Cerebellar nuclear complex (tissue), 1 donor: Measurements from ENCODE around the gene AFG3L2.

Source experiments
- DNase-seq, 2 experiments: peaks; one replicate each; lab custom pipeline; 2025; lab: John Stamatoyannopoulos, UW

The AFG3L2 gene

DNA sequence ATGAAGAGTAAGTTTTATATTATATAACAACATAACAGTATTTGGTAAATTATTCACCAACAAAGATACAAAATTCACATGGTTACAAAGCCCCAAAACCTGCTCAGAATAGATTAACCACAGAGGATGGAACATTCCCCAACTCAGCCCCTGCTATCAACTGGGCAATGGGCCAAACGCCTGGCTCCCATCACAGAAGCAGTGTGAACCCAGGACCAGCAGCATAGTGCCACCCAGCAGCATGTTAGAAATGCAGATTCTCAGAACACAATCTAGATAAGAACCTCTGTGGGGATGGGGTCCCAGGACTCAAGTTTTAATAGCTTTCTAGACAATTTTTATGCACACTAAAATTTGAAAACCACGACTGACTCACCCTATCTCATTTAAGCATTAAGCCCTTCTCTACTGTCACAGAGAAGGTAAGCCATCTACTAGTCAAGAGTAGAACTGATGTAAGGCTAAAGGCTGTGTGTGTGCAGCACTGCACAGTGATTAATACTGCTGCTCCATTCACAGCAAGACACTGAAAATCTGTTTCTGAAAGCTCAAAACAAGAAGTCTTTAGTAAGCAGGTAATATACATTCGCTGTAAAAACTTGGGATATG, 15.2 kb downstream of the AFG3L2 start:
- no peak for DNase-seq

DNA sequence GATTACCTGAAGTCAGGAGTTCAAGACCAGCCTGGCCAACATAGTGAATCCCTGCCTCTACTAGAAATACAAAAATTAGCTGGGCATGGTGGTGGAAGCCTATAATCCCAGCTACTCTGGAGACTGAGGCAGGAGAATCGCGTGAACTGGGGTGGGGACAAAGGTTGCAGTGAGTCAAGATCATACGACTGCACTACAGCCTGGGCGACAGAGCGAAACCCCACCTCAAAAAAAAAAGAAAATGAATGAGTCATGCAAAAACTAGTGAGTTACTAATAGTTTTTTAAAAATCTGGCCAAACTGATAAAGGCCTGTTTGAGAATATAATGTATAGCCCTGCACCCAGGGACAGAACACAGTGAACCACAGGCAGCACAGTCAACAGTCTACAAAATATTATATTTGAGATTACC, 17.5 kb downstream of the AFG3L2 start:
- no peak for DNase-seq

GRCh38 chr18:12352188-12352587, 24.8 kb downstream of the AFG3L2 start:
- DNase-seq, result no peak

- no peak for DNase-seq
Observed at GRCh38 chr18:12347895-12348294, 29.1 kb downstream of the AFG3L2 start.

- no peak for DNase-seq
Observed at GRCh38 chr18:12346240-12346565, 30.8 kb downstream of the AFG3L2 start.

GRCh38 chr18:12345491-12346239, 31.4 kb downstream of the AFG3L2 start:
- DNase-seq, result no peak

- no peak for DNase-seq
Observed at GRCh38 chr18:12342661-12343060, 34.4 kb downstream of the AFG3L2 start.

DNA sequence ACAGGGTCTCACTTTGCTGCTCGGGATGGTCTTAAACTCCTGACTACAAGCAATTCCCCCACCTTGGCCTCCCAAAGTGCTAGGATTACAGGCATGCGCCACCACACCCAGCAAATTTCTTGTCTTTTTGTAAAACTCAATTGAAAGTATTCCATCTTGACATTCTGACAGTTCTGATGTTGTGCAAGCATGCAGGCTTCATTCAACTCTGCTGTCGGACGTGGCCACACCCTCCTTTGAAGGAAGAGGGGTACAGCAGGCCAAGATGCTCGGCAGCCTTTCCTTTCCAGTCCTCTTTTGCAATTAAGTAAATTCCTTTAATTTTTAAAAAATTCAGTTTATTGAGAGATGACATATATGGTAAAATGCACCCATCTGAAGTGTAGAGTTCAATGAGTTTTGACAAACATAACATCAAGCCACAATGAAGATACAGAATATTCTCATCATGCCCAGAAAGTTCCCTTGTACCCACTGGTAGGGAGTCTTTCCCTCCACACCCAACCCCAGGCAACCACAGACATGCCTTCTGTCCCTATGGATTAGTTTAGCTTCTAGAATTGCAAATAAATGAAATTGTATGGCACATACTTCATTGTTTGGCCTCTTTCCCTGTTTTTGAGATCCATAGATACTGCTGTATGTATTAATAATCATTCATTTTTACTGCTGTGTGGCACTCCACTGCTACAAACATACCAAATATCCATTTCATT, 35.9 kb downstream of the AFG3L2 start:
- DNase-seq, result no peak

GRCh38 chr18:12338382-12338781, 38.6 kb downstream of the AFG3L2 start:
- no peak for DNase-seq

DNA sequence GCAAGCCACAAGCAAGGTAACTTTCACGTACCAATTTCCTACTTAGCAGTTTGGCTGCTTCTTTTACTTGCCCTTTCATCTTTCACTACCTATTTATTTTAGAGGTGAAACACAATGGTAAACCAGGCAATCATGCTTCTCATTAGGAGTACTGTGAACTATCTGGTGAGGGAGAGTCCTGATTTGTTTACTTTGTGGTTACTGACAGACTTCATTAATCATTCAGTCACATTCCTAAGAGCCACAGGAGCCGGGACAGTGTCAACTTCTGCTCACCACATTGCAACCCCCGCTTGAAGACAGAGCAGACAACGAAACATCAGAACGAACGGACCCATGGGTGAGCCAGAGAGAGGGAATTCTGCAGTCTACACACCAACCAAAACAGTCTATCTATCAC, 40.1 kb downstream of the AFG3L2 start:
- no peak for DNase-seq

DNA sequence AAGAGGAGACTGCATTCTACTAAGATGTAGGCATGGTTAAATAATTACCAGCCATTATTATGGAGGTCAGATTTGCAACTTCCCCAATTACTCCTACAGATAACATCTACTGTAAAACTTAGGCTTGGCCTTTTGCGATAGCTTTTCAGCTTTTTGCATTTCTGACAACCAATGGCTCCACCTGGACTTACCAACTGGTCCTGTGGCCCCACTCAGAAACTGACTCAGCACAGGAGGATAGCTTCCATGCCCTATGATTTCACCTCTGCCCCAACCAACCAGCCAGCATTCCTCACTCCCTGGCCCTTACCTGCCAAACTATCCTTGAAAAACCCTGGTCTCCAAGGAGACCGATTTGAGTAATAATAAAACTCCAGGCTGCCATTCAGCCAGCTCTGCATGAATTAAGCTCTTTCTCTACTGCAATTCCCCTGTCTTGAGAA, 40.8 kb downstream of the AFG3L2 start:
- DNase-seq, result no peak

GRCh38 chr18:12335503-12335902, 41.5 kb downstream of the AFG3L2 start:
- no peak for DNase-seq

DNA sequence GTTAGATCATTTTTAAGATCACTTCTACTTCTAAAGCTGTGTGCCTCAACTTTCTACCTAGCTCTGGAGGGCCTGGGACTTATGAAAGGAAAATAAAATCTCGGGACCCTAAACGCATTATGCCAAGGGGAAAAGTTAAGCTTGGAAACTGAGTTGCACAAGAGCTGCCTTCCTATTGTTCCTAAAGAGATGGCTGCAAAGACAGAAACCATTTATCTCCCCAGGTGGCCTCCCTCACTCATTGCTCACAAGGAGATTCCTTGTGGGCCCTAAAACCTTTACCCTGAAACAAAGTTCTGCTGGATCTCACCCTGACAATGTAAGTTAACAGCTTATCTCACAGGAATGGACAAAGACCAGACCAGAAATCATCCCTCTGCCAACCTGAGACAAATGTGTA, 42.2 kb downstream of the AFG3L2 start:
- no peak for DNase-seq

DNA sequence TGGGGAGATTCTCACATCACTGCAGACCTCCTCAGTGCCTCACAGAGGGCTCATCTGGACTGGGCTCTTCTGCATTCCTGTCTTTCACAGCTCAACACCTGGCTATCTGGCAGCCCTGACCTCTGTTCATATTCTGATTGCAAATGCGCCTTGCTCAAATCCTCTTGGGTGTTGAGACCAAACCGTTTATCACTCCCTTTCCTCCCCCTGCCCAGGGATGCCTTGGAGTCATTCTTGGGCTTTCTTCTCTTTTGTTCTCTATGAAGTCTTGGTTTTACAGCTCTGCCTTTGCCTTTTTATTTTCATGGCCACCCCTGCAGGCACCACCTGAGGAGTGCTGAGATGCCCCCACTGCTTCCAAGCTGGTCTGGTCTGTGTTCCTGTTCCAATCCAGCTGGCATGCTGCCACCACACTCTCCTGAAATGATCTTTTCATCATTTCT, 42.6 kb downstream of the AFG3L2 start:
- no peak for DNase-seq

- DNase-seq, result no peak
Observed at GRCh38 chr18:12333506-12334290, 43.3 kb downstream of the AFG3L2 start.

- DNase-seq, result no peak
Observed at GRCh38 chr18:12330766-12331165, 46.3 kb downstream of the AFG3L2 start.

DNA sequence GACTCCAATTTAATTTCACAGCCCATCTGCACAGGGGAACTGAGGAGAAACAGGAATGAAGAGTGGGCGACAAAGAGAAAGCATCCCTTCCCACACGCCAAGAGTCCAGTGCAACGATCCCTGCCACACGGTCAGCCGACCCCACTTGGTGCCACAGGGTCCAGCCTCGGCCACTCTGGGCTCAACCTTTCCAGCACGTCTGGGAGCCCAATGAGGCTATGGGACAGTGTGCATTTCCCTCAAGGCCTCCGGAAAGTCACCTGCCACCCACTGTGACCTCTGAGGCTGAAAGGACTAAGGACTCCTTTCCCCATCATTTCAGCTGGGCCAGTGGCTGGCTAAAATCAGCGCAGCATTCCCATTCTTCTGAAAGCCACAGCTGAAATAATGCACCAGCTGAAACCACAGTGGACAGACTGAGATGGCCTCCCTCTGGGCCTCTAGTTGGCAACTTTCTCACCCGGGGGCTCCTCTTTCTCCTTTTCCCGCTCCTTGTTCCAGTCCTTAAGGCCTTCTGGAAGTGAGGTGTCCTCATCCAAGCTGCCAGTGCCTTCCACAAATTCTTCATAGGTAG, 47.8 kb downstream of the AFG3L2 start:
- DNase-seq, result no peak

DNA sequence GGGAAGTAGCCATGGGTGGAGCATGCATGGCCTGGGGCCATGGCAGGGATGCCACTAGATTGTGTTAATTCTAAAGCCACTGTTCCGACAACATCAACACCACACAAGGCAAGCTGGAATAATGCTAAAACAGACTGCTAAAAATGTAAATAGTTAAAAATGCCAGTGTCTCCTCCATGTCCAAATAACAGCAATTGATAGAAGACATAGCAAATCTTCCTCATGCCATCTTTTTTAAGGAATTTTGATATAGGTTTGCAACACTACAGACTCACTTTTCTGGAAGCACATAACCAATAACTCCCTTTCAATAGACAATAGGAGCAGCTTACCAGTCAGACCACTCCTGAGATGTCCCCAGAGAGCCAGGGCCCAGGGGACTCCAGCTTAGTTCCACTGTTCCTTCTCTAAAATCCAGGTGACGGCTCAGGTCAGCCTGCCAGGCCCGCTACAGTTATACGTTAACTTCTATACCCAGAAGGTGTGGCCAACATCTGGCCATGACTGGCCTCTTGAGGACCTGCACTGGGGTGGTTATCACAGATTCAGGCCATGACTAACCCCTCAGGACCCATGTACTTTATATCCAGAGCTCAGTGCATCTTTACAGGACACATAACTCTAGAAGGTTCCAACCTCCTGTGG, 48.7 kb downstream of the AFG3L2 start:
- DNase-seq, result no peak

GRCh38 chr18:12327510-12328178, 49.4 kb downstream of the AFG3L2 start:
- no peak for DNase-seq

- no peak for DNase-seq
Observed at GRCh38 chr18:12326711-12327460, 50.1 kb downstream of the AFG3L2 start.
